HepG2 (cell line): ENCODE results near the gene MARS1. TPM values are rescaled to one million over a fixed set of nuclear protein-coding genes. Genes with fewer than 3 reads are reported as not detected.
A peak's percentile ranks its signal among the peaks of the same experiment; 100 is the strongest.

Experiments used
- CBFB ChIP-seq: sonication (generic); formaldehyde crosslinking; IDR thresholded peaks from 2 replicates; pipeline ENCODE4 v1.4.0; 2020; ENCODE audit warnings: missing genetic modification reagents
- CREM ChIP-seq, 2 experiments: sonication (generic) in 1 of 2; formaldehyde crosslinking in 1 of 2; IDR thresholded peaks; 2 replicates each; pipeline versions ENCODE4 v1.4.0 to v1.6.1; 2016 to 2020; ENCODE audit warnings: antibody characterized with exemption in 1 of 2, mild to moderate bottlenecking in 1 of 2, missing genetic modification reagents in 1 of 2
- DNMT3B ChIP-seq: conservative IDR thresholded peaks from 2 replicates; pipeline ENCODE4 v1.6.1; 2016; ENCODE audit warnings: missing biosample characterization, control low read depth
- HCFC1 ChIP-seq: fragments of 150-350 bp; IDR thresholded peaks from 2 replicates; pipeline ENCODE4 v1.6.1; 2014; ENCODE audit warnings: low read depth, low read length
- KLF9 ChIP-seq: IDR thresholded peaks from 2 replicates; pipeline ENCODE4 v1.6.1; 2016; ENCODE audit warnings: low read depth
- MED13 ChIP-seq: sonication (generic); formaldehyde crosslinking; IDR thresholded peaks from 2 replicates; pipeline ENCODE4 v1.5.0; 2020; ENCODE audit warnings: missing genetic modification reagents
- NAIF1 ChIP-seq: sonication (generic); formaldehyde crosslinking; IDR thresholded peaks from 2 replicates; pipeline ENCODE4 v1.5.0; 2020; ENCODE audit warnings: mild to moderate bottlenecking, missing genetic modification reagents, borderline replicate concordance
- NFYC ChIP-seq: IDR thresholded peaks from 2 replicates; pipeline ENCODE4 v1.6.1; 2016; ENCODE audit warnings: missing genetic modification reagents, missing compliant biosample characterization
- NR0B2 ChIP-seq: sonication (generic); formaldehyde crosslinking; IDR thresholded peaks from 2 replicates; pipeline ENCODE4 v1.4.0; 2020; ENCODE audit warnings: mild to moderate bottlenecking, missing genetic modification reagents
- SMARCE1 ChIP-seq: fragments of 450-650 bp; IDR thresholded peaks from 2 replicates; pipeline ENCODE4 v1.6.1; 2017; ENCODE audit warnings: borderline replicate concordance
- ZNF383 ChIP-seq: sonication (generic); formaldehyde crosslinking; IDR thresholded peaks from 2 replicates; pipeline ENCODE4 v1.4.0; 2020; ENCODE audit warnings: missing genetic modification reagents, mild to moderate bottlenecking, borderline replicate concordance
- ZNF414 ChIP-seq: sonication (generic); formaldehyde crosslinking; IDR thresholded peaks from 2 replicates; pipeline ENCODE4 v1.5.0; 2020; ENCODE audit warnings: missing genetic modification reagents
- ZNF530 ChIP-seq: sonication (generic); formaldehyde crosslinking; IDR thresholded peaks from 2 replicates; pipeline ENCODE4 v1.5.0; 2020; ENCODE audit warnings: low read depth, mild to moderate bottlenecking, missing genetic modification reagents
- ZNF678 ChIP-seq: sonication (generic); formaldehyde crosslinking; IDR thresholded peaks from 2 replicates; pipeline ENCODE4 v1.4.0; 2020; ENCODE audit warnings: mild to moderate bottlenecking, missing genetic modification reagents
- ZNF770 ChIP-seq: sonication (generic); formaldehyde crosslinking; IDR thresholded peaks from 2 replicates; pipeline ENCODE4 v1.5.0; 2020; ENCODE audit warnings: mild to moderate bottlenecking, missing genetic modification reagents
- polyA plus RNA-seq, 8 experiments: library from polyadenylated mRNA; depleted of rRNA in 3 of 8; stranded (reverse) in 7 of 8; unstranded in 1 of 8; fragments of >200 nt; fragmentation: Illumina TruSeq in 4 of 8; extraction: Trizol in 4 of 8; gene quantifications; 2 replicates each; pipeline versions ENCODE4 v1.2.1 to v1.2.3, GENCODE V29; 2011 to 2016; ENCODE audit warnings: low read depth in 4 of 8, missing spikeins in 1 of 8, mixed read lengths in 1 of 8; ENCODE audit not compliant: insufficient read depth in 1 of 8
- total RNA-seq, 5 experiments: library from RNA; depleted of rRNA; stranded (reverse); fragments of >200 nt; fragmentation: Illumina TruSeq; extraction: Trizol; gene quantifications; 2 replicates each; pipeline ENCODE4 v1.2.3, GENCODE V29; 2016; ENCODE audit warnings: low read depth in 1 of 5
- TF ChIP-seq, protein P1 (sequence below): sonication (generic); formaldehyde crosslinking; IDR thresholded peaks from 2 replicates; pipeline ENCODE4 v1.8.1; 2022; ENCODE audit warnings: mild to moderate bottlenecking, missing genetic modification reagents
- TF ChIP-seq, protein P2 (sequence below): sonication (generic); formaldehyde crosslinking; IDR thresholded peaks from 2 replicates; pipeline ENCODE4 v1.4.0; 2020; ENCODE audit warnings: missing genetic modification reagents, borderline replicate concordance
- TF ChIP-seq, protein P3 (sequence below): sonication (generic); formaldehyde crosslinking; IDR thresholded peaks from 2 replicates; pipeline ENCODE4 v1.9.0; 2022; ENCODE audit warnings: missing genetic modification reagents, mild to moderate bottlenecking, borderline replicate concordance
- TF ChIP-seq, protein P4 (sequence below): sonication (generic); formaldehyde crosslinking; IDR thresholded peaks from 2 replicates; pipeline ENCODE4 v1.4.0; 2020; ENCODE audit warnings: mild to moderate bottlenecking, missing genetic modification reagents

MARS1 gene
- total and polyA plus RNA-seq, 2 of the 13 experiments (the other 11 are each of a cell fraction or from before 2014, with no cell fraction given): 115 to 181 TPM

DNA sequence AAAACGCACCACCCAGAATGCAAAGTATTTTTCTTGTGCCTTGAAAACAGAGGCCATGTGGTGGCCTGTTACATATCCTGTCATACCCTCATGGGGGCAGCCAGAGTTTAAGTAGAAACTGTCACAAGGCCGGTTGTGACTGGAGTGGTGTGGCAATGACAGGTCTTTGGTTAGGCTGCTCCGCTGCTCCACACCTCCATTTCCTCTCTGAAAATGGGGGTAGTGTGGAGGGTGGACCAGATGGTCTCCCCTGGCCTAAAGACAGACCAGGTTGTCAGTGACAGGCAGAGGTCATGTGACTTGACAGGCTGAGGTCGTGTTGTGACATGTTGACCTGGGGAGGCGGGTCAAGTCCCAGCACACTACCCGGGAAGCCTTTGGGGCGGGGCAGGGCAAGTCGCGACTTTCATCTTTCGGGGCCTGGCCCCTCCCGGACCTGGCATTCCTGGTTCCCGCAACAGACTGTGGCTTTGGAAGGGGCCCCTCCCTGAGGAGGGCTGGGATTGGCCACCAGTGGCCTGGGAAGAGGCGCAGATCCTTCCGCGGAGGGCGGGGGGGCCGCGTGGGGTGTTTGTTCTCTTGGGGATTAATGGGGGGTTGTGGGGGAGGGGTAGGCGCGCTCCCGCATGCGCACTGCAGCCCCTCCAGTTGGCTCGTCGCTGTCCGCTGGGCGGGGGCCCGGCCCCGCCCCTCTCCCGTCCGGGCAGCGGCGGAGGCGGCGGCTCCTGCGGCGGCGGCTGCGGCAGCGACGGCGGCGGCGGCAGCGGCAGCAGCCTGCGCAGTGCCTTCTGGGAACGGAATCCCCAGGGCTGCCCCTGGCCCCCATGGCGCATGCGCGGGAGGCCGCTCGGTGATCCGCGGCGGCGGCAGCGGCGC lies 34.4 kb downstream of the MARS1 start, which contains the start of gene MBD6 (continued):
- TF ChIP-seq, protein P1, sequence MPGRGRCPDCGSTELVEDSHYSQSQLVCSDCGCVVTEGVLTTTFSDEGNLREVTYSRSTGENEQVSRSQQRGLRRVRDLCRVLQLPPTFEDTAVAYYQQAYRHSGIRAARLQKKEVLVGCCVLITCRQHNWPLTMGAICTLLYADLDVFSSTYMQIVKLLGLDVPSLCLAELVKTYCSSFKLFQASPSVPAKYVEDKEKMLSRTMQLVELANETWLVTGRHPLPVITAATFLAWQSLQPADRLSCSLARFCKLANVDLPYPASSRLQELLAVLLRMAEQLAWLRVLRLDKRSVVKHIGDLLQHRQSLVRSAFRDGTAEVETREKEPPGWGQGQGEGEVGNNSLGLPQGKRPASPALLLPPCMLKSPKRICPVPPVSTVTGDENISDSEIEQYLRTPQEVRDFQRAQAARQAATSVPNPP (CRISPR knock-in tag): no peak
- TF ChIP-seq NFYC: peak; percentile 63
- no peak for TF ChIP-seq ZNF530 (CRISPR knock-in tag)
- TF ChIP-seq, protein P2, sequence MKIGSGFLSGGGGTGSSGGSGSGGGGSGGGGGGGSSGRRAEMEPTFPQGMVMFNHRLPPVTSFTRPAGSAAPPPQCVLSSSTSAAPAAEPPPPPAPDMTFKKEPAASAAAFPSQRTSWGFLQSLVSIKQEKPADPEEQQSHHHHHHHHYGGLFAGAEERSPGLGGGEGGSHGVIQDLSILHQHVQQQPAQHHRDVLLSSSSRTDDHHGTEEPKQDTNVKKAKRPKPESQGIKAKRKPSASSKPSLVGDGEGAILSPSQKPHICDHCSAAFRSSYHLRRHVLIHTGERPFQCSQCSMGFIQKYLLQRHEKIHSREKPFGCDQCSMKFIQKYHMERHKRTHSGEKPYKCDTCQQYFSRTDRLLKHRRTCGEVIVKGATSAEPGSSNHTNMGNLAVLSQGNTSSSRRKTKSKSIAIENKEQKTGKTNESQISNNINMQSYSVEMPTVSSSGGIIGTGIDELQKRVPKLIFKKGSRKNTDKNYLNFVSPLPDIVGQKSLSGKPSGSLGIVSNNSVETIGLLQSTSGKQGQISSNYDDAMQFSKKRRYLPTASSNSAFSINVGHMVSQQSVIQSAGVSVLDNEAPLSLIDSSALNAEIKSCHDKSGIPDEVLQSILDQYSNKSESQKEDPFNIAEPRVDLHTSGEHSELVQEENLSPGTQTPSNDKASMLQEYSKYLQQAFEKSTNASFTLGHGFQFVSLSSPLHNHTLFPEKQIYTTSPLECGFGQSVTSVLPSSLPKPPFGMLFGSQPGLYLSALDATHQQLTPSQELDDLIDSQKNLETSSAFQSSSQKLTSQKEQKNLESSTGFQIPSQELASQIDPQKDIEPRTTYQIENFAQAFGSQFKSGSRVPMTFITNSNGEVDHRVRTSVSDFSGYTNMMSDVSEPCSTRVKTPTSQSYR (CRISPR knock-in tag): peak; percentile 86
- TF ChIP-seq KLF9 (CRISPR knock-in tag): no peak
- no peak; the same call in 1 of the 2 replicates for TF ChIP-seq ZNF383
- no peak for TF ChIP-seq ZNF678 (CRISPR knock-in tag)
- TF ChIP-seq, protein P3, sequence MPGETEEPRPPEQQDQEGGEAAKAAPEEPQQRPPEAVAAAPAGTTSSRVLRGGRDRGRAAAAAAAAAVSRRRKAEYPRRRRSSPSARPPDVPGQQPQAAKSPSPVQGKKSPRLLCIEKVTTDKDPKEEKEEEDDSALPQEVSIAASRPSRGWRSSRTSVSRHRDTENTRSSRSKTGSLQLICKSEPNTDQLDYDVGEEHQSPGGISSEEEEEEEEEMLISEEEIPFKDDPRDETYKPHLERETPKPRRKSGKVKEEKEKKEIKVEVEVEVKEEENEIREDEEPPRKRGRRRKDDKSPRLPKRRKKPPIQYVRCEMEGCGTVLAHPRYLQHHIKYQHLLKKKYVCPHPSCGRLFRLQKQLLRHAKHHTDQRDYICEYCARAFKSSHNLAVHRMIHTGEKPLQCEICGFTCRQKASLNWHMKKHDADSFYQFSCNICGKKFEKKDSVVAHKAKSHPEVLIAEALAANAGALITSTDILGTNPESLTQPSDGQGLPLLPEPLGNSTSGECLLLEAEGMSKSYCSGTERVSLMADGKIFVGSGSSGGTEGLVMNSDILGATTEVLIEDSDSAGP (CRISPR knock-in tag): no peak; the same call in 1 of the 2 replicates
- TF ChIP-seq NR0B2 (CRISPR knock-in tag): no peak; the same call in 1 of the 2 replicates
- TF ChIP-seq HCFC1: peak; percentile 5; the same call in 1 of the 2 replicates
- TF ChIP-seq, protein P4, sequence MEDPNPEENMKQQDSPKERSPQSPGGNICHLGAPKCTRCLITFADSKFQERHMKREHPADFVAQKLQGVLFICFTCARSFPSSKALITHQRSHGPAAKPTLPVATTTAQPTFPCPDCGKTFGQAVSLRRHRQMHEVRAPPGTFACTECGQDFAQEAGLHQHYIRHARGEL (CRISPR knock-in tag): no peak
- peak; percentile 72 for TF ChIP-seq CREM (IDR thresholded peaks at IDR 0.05)
- TF ChIP-seq CREM (CRISPR knock-in tag; IDR thresholded peaks at IDR 0.05): no peak
- TF ChIP-seq MED13 (CRISPR knock-in tag): peak; percentile 64; the same call in 1 of the 2 replicates
- no peak for TF ChIP-seq DNMT3B (CRISPR knock-in tag)
- no peak for TF ChIP-seq ZNF770 (CRISPR knock-in tag)
- no peak for TF ChIP-seq SMARCE1
- TF ChIP-seq NAIF1 (CRISPR knock-in tag): peak; percentile 46; the same call in 1 of the 2 replicates
- peak; percentile 91 for TF ChIP-seq ZNF414 (CRISPR knock-in tag)
- TF ChIP-seq CBFB (CRISPR knock-in tag): peak; percentile 91
